ENCODE results near the gene CLEC3B. TPM values are rescaled to one million over a fixed set of nuclear protein-coding genes. Genes with fewer than 3 reads are reported as not detected.

Gene CLEC3B
- total and polyA plus RNA-seq, 2 donors (not counting 3 experiments of a cell fraction or from before 2014, with no cell fraction given), result 1.8 TPM; not detected in 1

DNA sequence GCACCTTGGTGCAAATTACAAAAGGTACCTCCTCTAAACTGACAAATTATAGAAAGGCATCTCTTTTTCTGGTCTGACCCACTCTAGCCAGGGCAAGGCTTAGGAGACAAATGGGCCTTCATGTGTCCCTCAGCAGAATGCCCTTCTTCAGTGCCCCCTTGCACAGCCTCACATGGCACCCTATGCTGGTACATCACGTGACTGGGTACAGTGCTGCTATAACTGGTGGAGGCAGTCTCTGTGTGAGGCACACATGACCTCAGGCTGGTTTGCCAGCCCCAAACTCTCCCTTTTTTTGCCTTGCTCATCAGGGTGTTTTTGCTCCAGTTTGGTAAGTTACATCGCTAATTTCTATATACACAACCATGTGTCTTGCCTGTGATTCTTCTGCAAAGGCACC, 3.1 kb downstream of the CLEC3B start:
- H3K36me3 ChIP-seq (ENCODE audit: control insufficient read depth in 2 of 2, extremely low read depth in 1 of 2, insufficient read depth in 2 of 2, low read length in 2 of 2), result no peaks in the 10 kb centered on the region
- no peak overlapping the region for H2AFZ ChIP-seq (ENCODE audit: low read depth, low read length)
- H3K27me3 ChIP-seq (ENCODE audit: control insufficient read depth in 2 of 2, insufficient read depth in 2 of 2, low read length in 2 of 2), result no peaks in the 10 kb centered on the region
- no peak overlapping the region for H3K27ac ChIP-seq (ENCODE audit: insufficient read depth, low read depth, low read length)
- dilution Hi-C loops (cut with MboI; ENCODE audit: extremely low pct_ligation_motif_present, low sequenced_read_pairs), result loop anchor here (25.0 kb wide), 1 partner anchor 483 kb away; no protein-coding TSS in a partner anchor
- intact Hi-C loops (cut with micrococcal nuclease), result loop anchor here (10.0 kb wide), 1 partner anchor 474 kb away; the partner anchor contains the start of gene ZKSCAN7
- H3K9me3 ChIP-seq (replicated peaks; ENCODE audit: control insufficient read depth, insufficient read depth, low read length), result no peaks in the 10 kb centered on the region
- no peak overlapping the region for H3K4me2 ChIP-seq (ENCODE audit: insufficient read depth, low read length)
- ChIA-PET POLR2A (no interaction called here), CTCF (interaction anchor here (0.8 to 2.0 kb wide), 3 partner anchors 9 to 471 kb away, joined by 3 to 6 read pairs (median 3); no protein-coding TSS in a partner anchor)
- H3K9ac ChIP-seq (replicated peaks; ENCODE audit: extremely low read depth, insufficient read depth, low read length), result no peak overlapping the region
- DNase-seq (ENCODE audit: low read depth, low spot score), result no peak
- no peaks in the 10 kb centered on the region for H4K20me1 ChIP-seq (replicated peaks; ENCODE audit: control insufficient read depth, extremely low read depth, insufficient read depth, low read length)
- no peaks in the 10 kb centered on the region for H3K9me1 ChIP-seq (replicated peaks; ENCODE audit: control insufficient read depth, extremely low read depth, insufficient read depth, low read length)
- H3K4me3 ChIP-seq (replicated peaks in 1 of 3; ENCODE audit: insufficient read depth in 1 of 3, low read depth in 1 of 3, low read length in 3 of 3), result no peak overlapping the region
- H3K79me2 ChIP-seq (ENCODE audit: control insufficient read depth, insufficient read depth, low read length), result no peaks in the 10 kb centered on the region
- no peak for TF ChIP-seq JUN (IDR thresholded peaks at IDR 0.05; ENCODE audit: borderline replicate concordance, insufficient read depth, insufficient read length, low read depth)
- TF ChIP-seq, protein P1, sequence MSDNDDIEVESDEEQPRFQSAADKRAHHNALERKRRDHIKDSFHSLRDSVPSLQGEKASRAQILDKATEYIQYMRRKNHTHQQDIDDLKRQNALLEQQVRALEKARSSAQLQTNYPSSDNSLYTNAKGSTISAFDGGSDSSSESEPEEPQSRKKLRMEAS (IDR thresholded peaks at IDR 0.05; ENCODE audit: insufficient read depth, insufficient read length), result no peak
- TF ChIP-seq POLR2A (IDR thresholded peaks at IDR 0.05; ENCODE audit: low read depth, low read length), result no peak
- no peak for TF ChIP-seq EZH2 (IDR thresholded peaks at IDR 0.05; ENCODE audit: borderline replicate concordance, low read depth, low read length, severe bottlenecking)
- no peak for TF ChIP-seq MYC (IDR thresholded peaks at IDR 0.05; ENCODE audit: low read depth, low read length)
- TF ChIP-seq, protein P2, sequence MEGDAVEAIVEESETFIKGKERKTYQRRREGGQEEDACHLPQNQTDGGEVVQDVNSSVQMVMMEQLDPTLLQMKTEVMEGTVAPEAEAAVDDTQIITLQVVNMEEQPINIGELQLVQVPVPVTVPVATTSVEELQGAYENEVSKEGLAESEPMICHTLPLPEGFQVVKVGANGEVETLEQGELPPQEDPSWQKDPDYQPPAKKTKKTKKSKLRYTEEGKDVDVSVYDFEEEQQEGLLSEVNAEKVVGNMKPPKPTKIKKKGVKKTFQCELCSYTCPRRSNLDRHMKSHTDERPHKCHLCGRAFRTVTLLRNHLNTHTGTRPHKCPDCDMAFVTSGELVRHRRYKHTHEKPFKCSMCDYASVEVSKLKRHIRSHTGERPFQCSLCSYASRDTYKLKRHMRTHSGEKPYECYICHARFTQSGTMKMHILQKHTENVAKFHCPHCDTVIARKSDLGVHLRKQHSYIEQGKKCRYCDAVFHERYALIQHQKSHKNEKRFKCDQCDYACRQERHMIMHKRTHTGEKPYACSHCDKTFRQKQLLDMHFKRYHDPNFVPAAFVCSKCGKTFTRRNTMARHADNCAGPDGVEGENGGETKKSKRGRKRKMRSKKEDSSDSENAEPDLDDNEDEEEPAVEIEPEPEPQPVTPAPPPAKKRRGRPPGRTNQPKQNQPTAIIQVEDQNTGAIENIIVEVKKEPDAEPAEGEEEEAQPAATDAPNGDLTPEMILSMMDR (IDR thresholded peaks at IDR 0.05; ENCODE audit: extremely low read depth in 1 of 2, insufficient read depth in 1 of 2, low read depth in 1 of 2, low read length in 2 of 2), result no peak
- TF ChIP-seq FOS (IDR thresholded peaks at IDR 0.05; ENCODE audit: borderline replicate concordance, insufficient read depth, low read length), result no peak
- TF ChIP-seq POLR2AphosphoS5 (IDR thresholded peaks at IDR 0.05; ENCODE audit: insufficient read depth, low read depth, low read length), result no peak
- TF ChIP-seq GATA2 (IDR thresholded peaks at IDR 0.05; ENCODE audit: insufficient read depth, insufficient read length, low read depth, low read length), result no peak
- H3K4me1 ChIP-seq (ENCODE audit: control insufficient read depth, extremely low read depth, insufficient read depth, low read length), result peaks cover 22% of the 10 kb centered on the region
- no peak for FAIRE-seq
- no TSS peak for BruUV-seq (replicated peaks)
